HepG2 (cell line): Measurements from ENCODE around the gene ADAMTSL4. TPM values are rescaled to one million over a fixed set of nuclear protein-coding genes. Genes with fewer than 3 reads are reported as not detected.

ENCODE experiments used
- ARID2 ChIP-seq: sonication (generic); formaldehyde crosslinking; IDR thresholded peaks from 2 replicates; pipeline ENCODE4 v1.8.1; 2022; ENCODE audit warnings: mild to moderate bottlenecking, missing genetic modification reagents, borderline replicate concordance
- CBX5 ChIP-seq: sonication (generic); formaldehyde crosslinking; IDR thresholded peaks from 2 replicates; pipeline ENCODE4 v1.4.0; 2020; ENCODE audit warnings: missing genetic modification reagents, borderline replicate concordance
- CCDC6 ChIP-seq: sonication (generic); formaldehyde crosslinking; IDR thresholded peaks from 2 replicates; pipeline ENCODE4 v1.8.1; 2022; ENCODE audit warnings: mild to moderate bottlenecking, missing genetic modification reagents, moderate library complexity
- EHMT2 ChIP-seq: fragments of 200-600 bp; sonication (generic); IDR thresholded peaks from 2 replicates; pipeline ENCODE4 v1.7.0; 2017; ENCODE audit warnings: antibody characterized with exemption, low read depth, low read length, borderline replicate concordance
- HOXA7 ChIP-seq: sonication (generic); formaldehyde crosslinking; IDR thresholded peaks from 2 replicates; pipeline ENCODE4 v1.8.1; 2022; ENCODE audit warnings: mild to moderate bottlenecking, missing genetic modification reagents, moderate library complexity
- LCORL ChIP-seq, 2 experiments: fragments of 450-650 bp in 1 of 2; sonication (generic) in 1 of 2; formaldehyde crosslinking in 1 of 2; IDR thresholded peaks; 2 replicates each; pipeline versions ENCODE4 v1.5.0 to v1.6.1; 2017 to 2020; ENCODE audit warnings: antibody characterized with exemption in 1 of 2, missing genetic modification reagents in 1 of 2
- MAF1 ChIP-seq: sonication (generic); formaldehyde crosslinking; IDR thresholded peaks from 2 replicates; pipeline ENCODE4 v1.5.0; 2020; ENCODE audit warnings: missing genetic modification reagents, borderline replicate concordance
- MED8 ChIP-seq: sonication (generic); formaldehyde crosslinking; IDR thresholded peaks from 2 replicates; pipeline ENCODE4 v1.8.1; 2023; ENCODE audit warnings: mild to moderate bottlenecking, missing genetic modification reagents; ENCODE audit not compliant: insufficient replicate concordance
- PAWR ChIP-seq: sonication (generic); formaldehyde crosslinking; IDR thresholded peaks from 2 replicates; pipeline ENCODE4 v1.4.0; 2020; ENCODE audit warnings: missing genetic modification reagents, mild to moderate bottlenecking, borderline replicate concordance
- PBX2 ChIP-seq: IDR thresholded peaks from 2 replicates; pipeline ENCODE4 v1.6.1; 2016; ENCODE audit warnings: control low read depth
- PCBP1 ChIP-seq: fragments of 200-400 bp; formaldehyde crosslinking; IDR thresholded peaks from 2 replicates; pipeline ENCODE4 v1.6.1; 2017; ENCODE audit warnings: mild to moderate bottlenecking, low read depth, low read length, borderline replicate concordance
- RNF2 ChIP-seq: fragments of 450-650 bp; conservative IDR thresholded peaks from 2 replicates; pipeline ENCODE4 v1.6.1; 2016; ENCODE audit warnings: low read depth
- SATB2 ChIP-seq: sonication (generic); formaldehyde crosslinking; IDR thresholded peaks from 2 replicates; pipeline ENCODE4 v1.5.0; 2020; ENCODE audit warnings: missing genetic modification reagents
- SPEN ChIP-seq: sonication (generic); formaldehyde crosslinking; IDR thresholded peaks from 2 replicates; pipeline ENCODE4 v1.5.1; 2020; ENCODE audit warnings: low read depth, mild to moderate bottlenecking, missing genetic modification reagents
- SRY ChIP-seq: sonication (generic); formaldehyde crosslinking; IDR thresholded peaks from 2 replicates; pipeline ENCODE4 v1.8.0; 2022; ENCODE audit warnings: mild to moderate bottlenecking, missing genetic modification reagents
- TGIF2 ChIP-seq: IDR thresholded peaks from 2 replicates; pipeline ENCODE4 v1.6.1; 2016; ENCODE audit warnings: control low read depth, missing compliant biosample characterization
- THAP7 ChIP-seq: sonication (generic); formaldehyde crosslinking; IDR thresholded peaks from 2 replicates; pipeline ENCODE4 v1.8.1; 2023; ENCODE audit warnings: mild to moderate bottlenecking, missing genetic modification reagents
- TOPORS ChIP-seq: sonication (generic); formaldehyde crosslinking; IDR thresholded peaks from 2 replicates; pipeline ENCODE4 v1.8.0; 2023; ENCODE audit warnings: mild to moderate bottlenecking, missing genetic modification reagents
- ZIK1 ChIP-seq: sonication (generic); formaldehyde crosslinking; IDR thresholded peaks from 2 replicates; pipeline ENCODE4 v1.5.0; 2020; ENCODE audit warnings: mild to moderate bottlenecking, low read depth, missing genetic modification reagents, borderline replicate concordance
- ZKSCAN5 ChIP-seq: sonication (generic); formaldehyde crosslinking; IDR thresholded peaks from 2 replicates; pipeline ENCODE4 v1.5.1; 2020; ENCODE audit warnings: mild to moderate bottlenecking, missing genetic modification reagents
- ZMAT3 ChIP-seq: sonication (generic); formaldehyde crosslinking; conservative IDR thresholded peaks from 2 replicates; pipeline ENCODE4 v1.7.0; 2021; ENCODE audit warnings: missing genetic modification reagents
- ZNF253 ChIP-seq: sonication (generic); formaldehyde crosslinking; IDR thresholded peaks from 2 replicates; pipeline ENCODE4 v1.8.0; 2022; ENCODE audit warnings: mild to moderate bottlenecking, missing genetic modification reagents, borderline replicate concordance
- ZNF383 ChIP-seq: sonication (generic); formaldehyde crosslinking; IDR thresholded peaks from 2 replicates; pipeline ENCODE4 v1.4.0; 2020; ENCODE audit warnings: missing genetic modification reagents, mild to moderate bottlenecking, borderline replicate concordance
- ZNF44 ChIP-seq: sonication (generic); formaldehyde crosslinking; IDR thresholded peaks from 2 replicates; pipeline ENCODE4 v1.5.1; 2020; ENCODE audit warnings: mild to moderate bottlenecking, missing genetic modification reagents
- ZNF550 ChIP-seq: sonication (generic); formaldehyde crosslinking; IDR thresholded peaks from 2 replicates; pipeline ENCODE4 v1.4.0; 2020; ENCODE audit warnings: mild to moderate bottlenecking, missing genetic modification reagents, borderline replicate concordance
- ZNF709 ChIP-seq: sonication (generic); formaldehyde crosslinking; IDR thresholded peaks from 2 replicates; pipeline ENCODE4 v1.5.0; 2020; ENCODE audit warnings: mild to moderate bottlenecking, missing genetic modification reagents
- ZNF75D ChIP-seq: sonication (generic); formaldehyde crosslinking; IDR thresholded peaks from 2 replicates; pipeline ENCODE4 v1.8.1; 2023; ENCODE audit warnings: missing genetic modification reagents, mild to moderate bottlenecking, borderline replicate concordance
- ZNF761 ChIP-seq: sonication (generic); formaldehyde crosslinking; conservative IDR thresholded peaks from 2 replicates; pipeline ENCODE4 v1.4.0; 2020; ENCODE audit warnings: mild to moderate bottlenecking, missing genetic modification reagents
- ZNF782 ChIP-seq: sonication (generic); formaldehyde crosslinking; IDR thresholded peaks from 2 replicates; pipeline ENCODE4 v1.4.0; 2020; ENCODE audit warnings: missing genetic modification reagents, mild to moderate bottlenecking, borderline replicate concordance
- ZNF839 ChIP-seq: sonication (generic); formaldehyde crosslinking; IDR thresholded peaks from 2 replicates; pipeline ENCODE4 v1.4.0; 2020; ENCODE audit warnings: missing genetic modification reagents, mild to moderate bottlenecking, borderline replicate concordance
- polyA plus RNA-seq, 8 experiments: library from polyadenylated mRNA; depleted of rRNA in 3 of 8; stranded (reverse) in 7 of 8; unstranded in 1 of 8; fragments of >200 nt; fragmentation: Illumina TruSeq in 4 of 8; extraction: Trizol in 4 of 8; gene quantifications; 2 replicates each; pipeline versions ENCODE4 v1.2.1 to v1.2.3, GENCODE V29; 2011 to 2016; ENCODE audit warnings: low read depth in 4 of 8, missing spikeins in 1 of 8, mixed read lengths in 1 of 8; ENCODE audit not compliant: insufficient read depth in 1 of 8
- total RNA-seq, 5 experiments: library from RNA; depleted of rRNA; stranded (reverse); fragments of >200 nt; fragmentation: Illumina TruSeq; extraction: Trizol; gene quantifications; 2 replicates each; pipeline ENCODE4 v1.2.3, GENCODE V29; 2016; ENCODE audit warnings: low read depth in 1 of 5

The ADAMTSL4 gene
- total and polyA plus RNA-seq, 2 of the 13 experiments (the other 11 are each of a cell fraction or from before 2014, with no cell fraction given): 3.9 to 16.4 TPM

GRCh38 chr1:150561974-150562445 is 12.8 kb downstream of the ADAMTSL4 start (continued):
- no peak for TF ChIP-seq ZKSCAN5 (CRISPR knock-in tag)
- TF ChIP-seq SPEN (CRISPR knock-in tag): no peak; the same call in 1 of the 2 replicates
- peak; percentile 88 for TF ChIP-seq PCBP1
- TF ChIP-seq PBX2 (CRISPR knock-in tag): no peak
- TF ChIP-seq MED8 (CRISPR knock-in tag): no peak
- TF ChIP-seq CCDC6 (CRISPR knock-in tag): peak; percentile 81
- no peak for TF ChIP-seq LCORL (IDR thresholded peaks at IDR 0.05)
- peak; percentile 8; the same call in 1 of the 2 replicates for TF ChIP-seq LCORL (CRISPR knock-in tag; IDR thresholded peaks at IDR 0.05)
- no peak for TF ChIP-seq ZNF383
- TF ChIP-seq SRY (CRISPR knock-in tag): 0 out of 2 replicates have a peak, but pooled peaks have one; percentile 62
- no peak for TF ChIP-seq ZNF761 (CRISPR knock-in tag)
- TF ChIP-seq HOXA7 (CRISPR knock-in tag): no peak
- no peak for TF ChIP-seq ZNF253 (CRISPR knock-in tag)
- no peak; the same call in 1 of the 2 replicates for TF ChIP-seq MAF1
- TF ChIP-seq TOPORS (CRISPR knock-in tag): no peak
- no peak for TF ChIP-seq PAWR (CRISPR knock-in tag)
- peak; percentile 32; the same call in 1 of the 2 replicates for TF ChIP-seq ZIK1 (CRISPR knock-in tag)
- no peak for TF ChIP-seq ZNF75D (CRISPR knock-in tag)
- TF ChIP-seq EHMT2: no peak
- TF ChIP-seq TGIF2 (CRISPR knock-in tag): no peak; the same call in 1 of the 2 replicates
- no peak for TF ChIP-seq ZNF550 (CRISPR knock-in tag)
- peak; percentile 86; the same call in 1 of the 2 replicates for TF ChIP-seq ARID2 (CRISPR knock-in tag)
- 0 out of 2 replicates have a peak, but pooled peaks have one; percentile 28 for TF ChIP-seq ZNF839
- no peak for TF ChIP-seq THAP7 (CRISPR knock-in tag)
- TF ChIP-seq ZNF44 (CRISPR knock-in tag): no peak
- no peak for TF ChIP-seq RNF2
- TF ChIP-seq ZMAT3 (CRISPR knock-in tag): peak; percentile 38; the same call in 1 of the 2 replicates
- TF ChIP-seq ZNF782 (CRISPR knock-in tag): no peak
- TF ChIP-seq CBX5 (CRISPR knock-in tag): peak; percentile 33; the same call in 1 of the 2 replicates
- no peak for TF ChIP-seq ZNF709 (CRISPR knock-in tag)
- TF ChIP-seq SATB2 (CRISPR knock-in tag): no peak
